DMS79 treated with DMSO at 0.1 percent for 48 hours (cell line): ENCODE measurements around the gene EIF3B.
A peak's percentile ranks its signal among the peaks of the same experiment; 100 is the strongest.
"Not testable (repeated sequence)": the region's sequence is repeated elsewhere in the genome, so short reads cannot be mapped to it uniquely, and the experiment has no call there.

ENCODE experiments used
- DNase-seq: peaks from one replicate; lab custom pipeline; 2025; lab: John Stamatoyannopoulos, UW

Gene EIF3B

DNA sequence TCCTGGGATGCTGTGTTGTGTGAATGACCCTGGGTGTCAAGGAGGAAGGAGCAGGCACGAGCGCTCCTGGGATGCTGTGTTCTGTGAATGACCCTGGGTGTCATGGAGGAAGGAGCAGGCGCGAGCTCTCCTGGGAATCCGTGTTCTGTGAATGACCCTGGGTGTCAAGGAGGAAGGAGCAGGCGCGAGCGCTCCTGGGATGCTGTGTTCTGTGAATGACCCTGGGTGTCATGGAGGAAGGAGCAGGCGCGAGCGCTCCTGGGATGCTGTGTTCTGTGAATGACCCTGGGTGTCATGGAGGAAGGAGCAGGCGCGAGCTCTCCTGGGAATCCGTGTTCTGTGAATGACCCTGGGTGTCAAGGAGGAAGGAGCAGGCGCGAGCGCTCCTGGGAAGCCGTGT, 22.9 kb downstream of the EIF3B start:
- DNase-seq: not testable (repeated sequence)

DNA sequence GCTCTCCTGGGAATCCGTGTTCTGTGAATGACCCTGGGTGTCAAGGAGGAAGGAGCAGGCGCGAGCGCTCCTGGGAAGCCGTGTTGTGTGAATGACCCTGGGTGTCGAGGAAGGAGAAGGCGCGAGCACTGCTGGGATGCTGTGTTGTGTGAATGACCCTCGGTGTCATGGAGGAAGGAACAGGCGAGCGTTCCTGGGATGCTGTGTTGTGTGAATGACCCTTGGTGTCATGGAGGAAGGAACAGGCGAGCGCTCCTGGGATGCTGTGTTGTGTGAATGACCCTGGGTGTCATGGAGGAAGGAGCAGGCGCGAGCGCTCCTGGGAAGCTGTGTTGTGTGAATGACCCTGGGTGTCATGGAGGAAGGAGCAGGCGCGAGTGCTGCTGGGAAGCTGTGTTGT, 23.5 kb downstream of the EIF3B start:
- DNase-seq: not testable (repeated sequence)

DNA sequence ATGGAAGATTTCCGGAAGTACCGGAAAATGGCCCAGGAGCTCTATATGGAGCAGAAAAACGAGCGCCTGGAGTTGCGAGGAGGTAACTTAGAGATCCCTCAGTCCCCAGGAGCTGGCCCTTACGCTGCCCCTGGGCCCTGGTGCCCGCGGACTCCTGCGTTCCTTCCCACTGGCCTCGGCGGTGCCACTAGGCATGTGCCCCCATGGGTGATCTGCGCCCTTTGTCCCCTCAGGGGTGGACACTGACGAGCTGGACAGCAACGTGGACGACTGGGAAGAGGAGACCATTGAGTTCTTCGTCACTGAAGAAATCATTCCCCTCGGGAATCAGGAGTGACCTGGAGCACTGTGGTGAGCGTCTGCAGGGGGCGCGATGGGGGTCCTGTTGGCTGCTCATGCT, 24.5 kb downstream of the EIF3B start:
- no peak for DNase-seq

DNA sequence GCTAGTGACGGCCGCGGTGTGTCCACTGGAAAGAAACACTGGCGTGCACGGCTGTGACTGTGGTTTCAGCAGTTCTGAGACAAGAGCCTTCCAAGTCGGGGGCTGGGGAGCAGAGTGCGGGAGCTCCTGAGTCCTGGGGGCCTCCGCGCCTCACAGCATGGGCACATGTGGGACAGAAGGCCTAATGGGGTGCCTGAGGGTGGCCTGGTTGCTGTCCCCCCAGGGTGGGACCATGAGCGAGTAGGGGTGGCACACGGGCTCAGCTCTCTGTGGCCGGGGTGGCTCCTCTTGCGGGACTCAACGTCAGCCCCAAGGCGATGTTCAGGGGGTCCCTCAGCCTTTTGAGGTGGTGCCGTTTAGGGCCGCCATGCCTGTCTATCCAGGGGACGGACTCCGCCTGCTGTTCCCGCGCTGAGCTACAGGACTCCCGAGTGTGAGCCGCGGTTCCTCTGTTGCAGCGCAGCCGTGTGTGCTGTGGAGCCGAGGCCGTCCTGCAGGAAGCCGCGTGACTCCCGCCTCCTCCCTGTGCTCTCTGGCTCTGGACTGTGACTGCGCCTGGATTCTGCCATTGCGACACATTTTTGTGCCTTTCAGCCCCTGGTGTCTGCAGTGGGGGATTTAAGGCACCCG, 25.3 kb downstream of the EIF3B start:
- no peak for DNase-seq

DNA sequence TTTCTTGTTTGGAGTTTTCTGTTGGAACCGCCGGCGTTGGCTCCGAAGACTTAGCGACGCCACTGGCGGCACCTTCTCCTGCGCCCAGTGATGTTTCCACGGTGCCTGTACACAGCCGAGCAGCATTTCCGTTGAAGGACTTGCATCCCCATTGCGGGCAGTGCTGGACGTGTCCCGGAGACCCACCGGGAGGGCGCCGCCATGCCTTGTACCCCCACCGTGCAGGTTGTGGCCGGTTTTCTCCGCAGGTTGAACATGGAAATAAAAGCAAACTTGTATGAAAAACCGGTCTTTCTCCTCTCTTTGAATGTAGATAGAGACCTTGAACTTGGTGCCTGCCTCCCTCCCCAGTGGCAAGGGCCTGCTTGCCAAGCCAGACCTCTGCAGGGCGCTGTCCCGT, 25.8 kb downstream of the EIF3B start:
- DNase-seq: no peak

DNA sequence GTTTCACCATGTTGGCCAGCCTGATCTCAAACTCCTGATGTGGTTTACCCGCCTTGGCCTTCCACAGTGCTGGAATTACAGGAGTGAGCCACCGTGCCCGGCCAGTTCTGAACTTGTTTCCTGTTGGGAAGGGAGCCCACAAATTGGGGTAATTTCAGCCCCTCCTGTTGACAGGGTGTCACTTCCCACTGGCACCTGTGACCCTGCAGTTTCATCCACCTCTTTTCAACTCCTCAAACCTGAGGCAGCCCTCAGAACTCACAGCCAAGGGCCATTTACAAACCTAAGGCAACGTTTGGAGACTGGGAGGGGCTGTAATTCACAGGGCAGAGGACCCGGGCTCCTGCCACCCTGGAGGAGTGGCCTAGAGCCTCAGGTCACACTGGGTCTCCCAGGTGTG, 26.6 kb downstream of the EIF3B start:
- no peak for DNase-seq

DNA sequence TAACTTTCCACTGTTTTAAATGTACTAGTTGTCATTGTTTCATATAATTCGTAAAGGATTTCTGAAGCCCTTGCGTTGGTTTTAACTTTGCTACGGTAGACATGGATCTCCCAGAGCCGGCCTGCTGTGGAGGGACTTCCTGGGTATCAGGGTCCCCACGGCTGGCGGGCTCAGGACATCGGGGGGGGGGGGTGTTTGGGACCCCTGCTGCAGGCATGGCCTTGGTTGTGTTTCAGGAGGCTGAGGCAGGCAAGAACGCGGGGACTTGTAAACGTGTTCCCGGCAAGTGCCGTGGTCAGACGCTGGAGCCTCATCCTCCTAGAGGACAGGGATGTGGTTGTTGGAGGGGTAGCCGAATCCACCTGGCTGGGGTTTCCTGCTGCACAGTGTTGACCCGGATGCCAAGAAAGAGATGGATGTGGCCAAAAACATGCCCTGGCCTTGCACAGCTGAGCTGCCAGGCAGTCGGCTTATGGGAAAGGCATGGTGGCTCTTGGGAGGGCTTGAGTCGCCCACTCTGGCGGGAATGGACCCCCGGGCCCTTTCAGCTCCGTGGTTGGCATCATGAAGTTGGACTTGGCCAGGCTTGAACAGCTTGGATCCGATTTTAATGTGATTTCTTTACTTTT, 27.4 kb downstream of the EIF3B start:
- no peak for DNase-seq

DNA sequence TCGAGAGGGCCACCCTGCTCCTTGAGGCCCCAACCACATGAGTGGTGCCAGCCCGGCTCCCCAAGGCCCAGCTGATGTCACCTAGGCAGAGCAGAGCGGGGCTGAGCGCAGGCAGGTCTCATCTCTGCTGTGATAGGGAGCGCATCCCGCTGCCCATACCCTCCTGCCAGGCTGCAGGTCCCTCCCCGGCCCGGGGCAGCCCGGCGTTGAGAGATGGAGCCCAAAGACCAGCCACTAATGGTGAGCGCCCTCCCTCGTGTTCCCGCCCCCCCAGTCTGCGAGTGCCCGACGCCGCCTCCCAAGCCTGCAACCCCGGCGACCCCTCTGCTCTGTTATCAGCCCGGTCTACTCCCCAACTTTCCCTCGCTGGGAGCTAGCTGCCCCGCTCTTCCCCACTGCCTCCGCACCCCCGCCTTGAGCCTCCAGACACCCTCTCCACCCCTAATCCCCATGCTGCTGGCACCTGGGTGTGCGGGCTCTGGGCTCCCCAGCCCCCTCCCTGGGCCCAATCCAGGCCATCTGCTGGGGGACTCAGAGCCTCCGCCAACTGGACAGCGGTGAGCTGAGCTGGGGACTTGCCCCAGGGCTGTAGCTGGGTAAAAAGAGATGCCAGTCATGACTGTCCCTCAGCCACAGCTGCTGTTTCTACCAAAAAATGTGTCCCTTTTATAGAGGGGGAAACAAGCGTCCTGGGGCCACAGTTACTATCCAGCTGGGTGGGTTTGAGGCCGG, 29.1 kb downstream of the EIF3B start:
- no peak for DNase-seq

DNA sequence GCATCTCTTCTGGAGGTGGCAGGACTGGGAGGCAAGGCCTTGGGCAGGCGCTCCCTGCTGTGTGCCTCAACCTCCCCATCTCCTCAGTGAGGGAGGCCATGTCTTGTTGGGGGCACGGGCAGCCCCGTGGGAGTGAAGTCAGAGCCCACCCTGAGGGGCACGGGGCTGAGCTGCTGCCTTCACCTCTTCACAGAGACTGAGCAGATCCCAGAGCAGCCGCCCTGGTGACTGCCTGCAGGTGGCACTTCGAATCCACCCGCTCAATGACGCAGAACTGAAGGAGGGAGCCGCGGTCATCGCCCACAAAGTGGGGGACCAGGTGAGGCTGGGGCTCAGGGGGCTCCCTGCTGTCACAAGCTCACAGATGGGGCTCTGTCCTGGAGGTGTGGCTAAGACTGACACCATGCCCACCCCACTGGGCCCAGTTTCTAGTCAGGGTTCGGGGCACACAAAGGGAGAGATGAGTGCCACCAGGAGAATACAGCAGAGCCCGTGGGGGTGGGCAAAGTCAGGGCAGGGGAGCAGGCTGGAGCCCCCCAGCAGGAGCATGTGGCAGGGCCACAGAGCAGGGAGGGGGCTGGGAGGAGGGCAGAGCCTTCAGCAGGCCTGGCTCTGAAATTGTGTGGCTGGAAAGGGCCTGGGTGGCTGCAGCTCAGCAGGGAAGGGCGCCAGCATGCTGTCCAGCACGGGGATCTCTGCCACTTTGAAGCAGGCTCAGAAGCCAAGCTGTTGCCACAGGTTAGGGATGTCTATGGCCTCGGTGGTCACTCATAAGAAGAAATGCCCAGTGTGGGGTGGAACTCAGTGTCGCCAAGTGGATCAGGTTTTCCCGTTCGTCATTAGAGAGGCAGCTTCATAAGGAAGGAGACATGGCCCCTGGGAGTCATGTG, 30.0 kb downstream of the EIF3B start:
- no peak for DNase-seq

DNA sequence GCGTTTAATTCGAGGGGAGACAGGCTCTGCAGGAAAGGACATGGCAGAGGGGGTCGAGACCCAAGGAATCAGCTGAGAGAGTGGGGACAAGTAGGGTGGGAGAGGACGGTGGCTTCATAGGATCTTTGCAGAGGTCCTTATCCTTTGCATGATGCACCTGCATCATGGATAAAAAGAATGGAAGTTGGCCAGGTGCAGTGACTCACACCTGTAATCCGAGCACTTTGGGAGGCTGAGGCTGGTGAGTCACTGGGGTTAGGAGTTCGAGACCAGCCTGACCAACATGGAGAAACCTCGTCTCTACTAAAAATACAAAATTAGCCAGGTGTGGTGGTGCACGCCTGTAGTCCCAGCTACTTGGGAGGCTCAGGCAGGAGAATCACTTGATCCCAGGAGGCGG, 31.5 kb downstream of the EIF3B start:
- not testable (repeated sequence) for DNase-seq

DNA sequence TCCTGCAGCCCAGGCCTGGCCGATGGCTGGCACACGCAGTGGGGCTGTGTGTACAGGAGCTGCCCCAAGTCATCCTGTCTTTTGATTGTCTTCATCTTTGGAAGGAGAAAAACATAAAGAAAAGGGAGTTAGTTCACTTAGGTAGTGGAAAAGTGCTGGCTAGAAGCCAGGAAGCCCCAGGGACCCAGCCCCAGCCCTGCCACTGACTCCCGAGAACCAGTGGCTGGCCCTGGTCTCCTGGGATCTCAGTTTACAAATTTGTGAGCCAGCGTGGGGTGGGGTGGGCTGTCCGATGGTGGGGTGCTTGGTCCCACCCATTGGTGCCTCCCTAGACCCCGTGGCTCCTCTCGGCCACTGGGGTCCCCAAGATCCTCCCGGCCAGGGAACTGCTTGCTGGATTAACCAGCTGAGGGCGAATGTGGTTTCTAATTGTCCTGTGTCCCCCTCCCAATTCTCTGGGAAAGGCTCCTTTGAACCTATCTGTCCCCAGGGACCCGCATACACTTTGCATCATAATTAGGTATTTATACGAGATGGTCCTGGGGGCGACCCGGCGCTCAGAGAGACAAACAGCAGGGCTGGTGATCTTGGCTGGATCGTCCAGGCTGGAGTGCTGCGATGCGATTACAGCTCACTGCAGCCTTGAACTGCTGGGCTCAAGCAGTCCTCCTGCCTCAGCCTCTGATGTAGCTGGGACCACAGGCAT, 32.5 kb downstream of the EIF3B start:
- no peak for DNase-seq

DNA sequence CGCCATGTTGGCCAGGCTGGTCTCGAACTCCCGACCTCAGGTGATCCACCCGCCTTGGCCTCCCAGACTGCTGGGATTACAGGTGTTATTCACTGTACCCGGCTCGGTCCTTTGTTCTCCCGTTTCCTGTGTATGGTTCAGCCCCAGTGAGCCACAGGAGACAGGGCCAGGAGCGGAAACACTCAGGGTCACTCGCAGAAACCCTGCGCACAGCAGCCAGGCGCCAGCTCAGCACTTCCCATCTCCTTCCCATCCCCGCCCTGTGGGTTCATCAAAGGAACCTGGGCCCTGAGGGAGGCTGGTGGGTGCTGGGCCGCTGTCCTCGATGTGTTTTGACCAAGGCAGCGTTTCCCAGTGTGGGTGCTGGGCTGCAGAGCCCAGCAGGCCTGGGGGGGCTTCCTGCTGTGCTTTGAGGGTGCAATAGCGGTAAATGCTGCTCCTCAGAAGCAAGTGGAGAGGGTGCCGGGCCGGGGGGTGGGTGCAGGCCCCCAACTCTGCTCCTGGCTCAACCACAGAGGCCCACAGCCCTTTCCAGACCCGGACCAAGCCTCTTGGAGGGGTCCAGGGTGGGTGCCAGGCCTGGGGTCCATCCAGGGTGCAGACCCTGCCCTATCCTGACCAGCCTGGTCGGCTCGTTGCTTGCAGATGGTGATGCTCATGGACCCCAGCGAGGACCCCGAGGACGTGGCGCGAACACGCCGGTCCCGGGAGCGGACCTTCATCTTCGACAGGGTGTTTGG, 33.4 kb downstream of the EIF3B start:
- no peak for DNase-seq

DNA sequence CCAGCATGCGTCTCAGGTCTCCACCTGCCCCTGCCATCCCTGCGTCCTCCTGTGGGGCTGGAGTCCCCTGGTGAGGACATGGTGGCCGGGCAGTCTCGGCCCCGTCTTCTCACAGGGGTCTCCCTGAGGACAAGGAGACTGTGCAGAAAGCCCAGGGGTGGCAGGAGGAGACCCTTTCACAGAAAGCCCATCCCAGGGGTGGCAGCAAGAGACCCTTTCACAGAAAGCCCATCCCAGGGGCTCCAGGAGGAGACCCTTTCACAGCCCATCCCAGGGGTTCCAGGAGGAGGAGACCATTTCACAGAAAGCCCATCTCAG, 34.0 kb downstream of the EIF3B start:
- DNase-seq: no peak

DNA sequence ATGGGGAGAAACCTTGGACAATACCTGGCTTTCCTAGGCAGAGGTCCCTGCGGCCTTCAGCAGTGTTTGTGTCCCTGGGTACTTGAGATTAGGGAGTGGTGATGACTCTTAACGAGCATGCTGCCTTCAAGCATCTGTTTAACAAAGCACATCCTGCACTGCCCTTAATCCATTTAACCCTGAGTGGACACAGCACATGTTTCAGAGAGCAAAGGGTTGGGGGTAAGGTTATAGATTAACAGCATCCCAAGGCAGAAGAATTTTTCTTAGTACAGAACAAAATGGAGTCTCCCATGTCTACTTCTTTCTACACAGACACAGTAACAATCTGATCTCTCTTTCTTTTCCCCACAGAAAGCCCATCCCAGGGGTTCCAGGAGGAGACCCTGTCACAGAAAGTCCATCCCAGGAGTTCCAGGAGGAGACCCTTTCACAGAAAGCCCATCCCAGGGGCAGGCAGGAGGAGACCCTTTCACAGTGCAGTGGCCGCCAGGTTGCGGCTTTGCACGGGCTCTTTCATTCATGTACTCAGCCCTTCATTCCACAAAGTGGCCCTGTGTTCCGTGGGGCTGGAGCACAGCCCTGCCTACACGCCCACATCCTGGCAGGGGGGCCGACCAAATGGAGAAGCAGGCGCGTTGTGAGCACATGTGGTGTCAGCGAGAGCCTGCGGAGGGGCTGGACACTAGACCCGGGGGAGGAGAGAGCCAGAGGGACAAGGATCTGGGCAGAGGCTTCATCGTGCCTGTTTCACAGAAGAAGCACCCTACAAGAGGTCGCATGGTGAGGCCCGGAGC, 35.6 kb downstream of the EIF3B start:
- DNase-seq: not testable (repeated sequence)

DNA sequence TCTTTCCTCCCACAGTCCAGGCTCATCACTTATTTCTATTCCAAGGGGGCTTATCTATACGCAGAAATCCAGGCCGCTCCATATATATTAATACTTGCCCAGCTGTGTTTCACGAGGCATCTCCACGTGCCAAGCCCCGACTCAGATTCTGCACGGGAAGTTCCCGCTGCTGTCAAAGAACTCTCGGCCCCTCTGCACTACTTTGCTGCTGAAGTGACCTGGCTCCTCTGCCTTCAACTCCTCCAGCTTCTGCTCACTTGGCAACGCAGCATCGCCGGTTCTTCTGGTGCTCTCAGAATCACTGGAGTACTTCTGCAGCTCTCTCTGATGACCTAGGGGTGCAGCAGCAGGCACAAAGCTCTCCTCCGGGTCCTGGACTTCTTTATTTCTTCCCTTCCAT, 39.1 kb downstream of the EIF3B start:
- DNase-seq: no peak

DNA sequence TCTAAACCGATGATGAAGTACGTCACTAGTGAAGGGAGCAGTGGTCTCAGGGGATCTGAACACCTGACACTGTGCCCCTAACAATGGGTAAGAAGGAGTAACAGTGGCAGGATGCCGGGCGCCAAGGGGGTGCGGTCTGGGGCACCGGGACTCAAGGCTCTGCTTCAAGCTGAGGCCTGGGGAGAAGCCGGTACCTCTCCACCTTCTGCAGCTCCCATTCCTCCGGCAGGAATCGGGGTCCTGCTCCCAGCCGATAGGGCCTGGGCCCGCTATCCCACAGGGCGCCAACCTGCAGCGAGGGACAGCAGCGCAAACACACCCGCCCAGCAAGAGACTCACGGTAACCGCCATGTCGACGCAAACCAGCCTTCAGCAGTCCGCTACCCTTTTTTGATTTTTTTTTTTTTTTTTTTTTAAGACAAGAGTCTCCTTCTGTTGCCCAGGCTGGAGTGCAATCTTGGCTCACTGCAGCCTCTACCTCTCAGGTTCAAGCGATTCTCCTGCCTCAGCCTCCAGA, 40.0 kb downstream of the EIF3B start:
- no peak for DNase-seq

DNA sequence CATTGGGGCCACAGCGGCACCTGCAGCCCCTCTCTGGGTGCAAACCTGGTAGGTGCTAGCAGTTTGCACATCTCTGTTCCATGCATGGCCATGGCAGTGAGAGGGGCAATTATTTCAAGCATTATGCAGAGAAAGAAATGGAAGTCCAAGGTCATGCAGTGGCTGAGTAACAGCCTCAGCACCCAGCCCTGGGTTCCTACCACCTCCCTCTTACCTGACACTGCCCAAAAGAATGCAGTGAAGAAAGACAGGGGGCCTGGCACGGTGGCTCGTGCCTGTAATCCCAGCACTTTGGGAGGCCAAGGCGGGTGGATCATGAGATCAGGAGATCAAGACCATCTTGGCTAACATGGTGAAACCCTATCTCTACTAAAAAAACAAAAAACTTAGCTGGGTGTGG, 43.9 kb downstream of the EIF3B start:
- DNase-seq: no peak

DNA sequence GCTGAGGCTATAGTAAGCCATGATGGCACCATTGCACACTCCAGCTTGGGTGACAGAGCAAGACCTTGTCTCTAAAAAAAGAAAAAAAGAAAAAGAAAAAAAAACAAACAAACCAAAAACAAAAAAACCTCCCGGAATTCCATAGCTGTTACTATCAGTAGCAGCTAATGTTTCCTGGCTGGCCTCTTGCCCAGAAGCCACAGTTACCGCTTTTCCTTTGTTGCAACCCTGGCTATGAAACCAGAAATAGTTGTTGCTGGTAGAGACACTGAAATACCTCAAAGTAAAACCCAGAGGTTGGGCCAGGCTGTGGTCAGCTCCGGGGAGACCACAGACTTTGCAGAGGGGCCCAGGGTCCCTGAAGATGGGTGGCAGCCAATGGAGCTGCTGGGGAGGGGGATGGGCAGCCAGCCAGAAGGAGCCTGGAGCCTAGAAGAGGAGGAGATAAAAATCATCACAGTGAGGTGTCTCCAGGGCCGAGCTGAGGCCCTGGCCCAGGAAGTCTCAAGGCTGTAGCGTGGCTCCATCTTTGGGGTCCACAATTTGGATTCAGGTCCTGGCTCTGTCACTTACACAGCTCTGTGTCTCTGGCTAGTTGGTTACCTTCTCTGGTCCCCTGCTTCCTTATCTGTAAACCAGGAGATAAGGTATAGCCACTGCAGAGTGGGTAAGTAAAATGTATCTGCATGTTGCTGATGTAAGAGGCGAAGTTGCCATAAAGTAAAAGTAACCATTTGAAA, 45.4 kb downstream of the EIF3B start:
- DNase-seq: peak; percentile 68

DNA sequence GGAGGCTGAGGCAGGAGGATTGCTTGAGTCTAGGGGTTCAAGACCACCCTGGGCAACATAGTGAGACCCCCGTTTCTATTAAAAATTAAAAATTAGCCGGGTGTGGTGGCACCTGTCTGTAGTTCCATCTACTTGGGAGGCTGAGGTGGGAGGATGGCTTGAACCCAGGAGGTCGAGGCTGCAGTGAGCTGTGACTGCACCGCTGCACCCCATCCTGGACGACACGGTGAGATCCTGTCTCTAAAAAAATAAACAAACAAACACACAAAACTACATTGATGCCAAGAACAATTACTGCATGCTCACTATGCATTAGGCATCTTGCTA, 48.0 kb downstream of the EIF3B start:
- no peak for DNase-seq
